Endometrium (tissue), 2 donors: ENCODE measurements around the gene RHO.
"Not testable (repeated sequence)": the region's sequence is repeated elsewhere in the genome, so short reads cannot be mapped to it uniquely, and the experiment has no call there.

Experiments used
- FAIRE-seq: peaks from 2 replicates; lab custom pipeline; 2012; peaks lifted over from hg19 to GRCh38; lab: Jason Lieb, UNC
- donor health status: control.
- donor health status: control.

The RHO gene

DNA sequence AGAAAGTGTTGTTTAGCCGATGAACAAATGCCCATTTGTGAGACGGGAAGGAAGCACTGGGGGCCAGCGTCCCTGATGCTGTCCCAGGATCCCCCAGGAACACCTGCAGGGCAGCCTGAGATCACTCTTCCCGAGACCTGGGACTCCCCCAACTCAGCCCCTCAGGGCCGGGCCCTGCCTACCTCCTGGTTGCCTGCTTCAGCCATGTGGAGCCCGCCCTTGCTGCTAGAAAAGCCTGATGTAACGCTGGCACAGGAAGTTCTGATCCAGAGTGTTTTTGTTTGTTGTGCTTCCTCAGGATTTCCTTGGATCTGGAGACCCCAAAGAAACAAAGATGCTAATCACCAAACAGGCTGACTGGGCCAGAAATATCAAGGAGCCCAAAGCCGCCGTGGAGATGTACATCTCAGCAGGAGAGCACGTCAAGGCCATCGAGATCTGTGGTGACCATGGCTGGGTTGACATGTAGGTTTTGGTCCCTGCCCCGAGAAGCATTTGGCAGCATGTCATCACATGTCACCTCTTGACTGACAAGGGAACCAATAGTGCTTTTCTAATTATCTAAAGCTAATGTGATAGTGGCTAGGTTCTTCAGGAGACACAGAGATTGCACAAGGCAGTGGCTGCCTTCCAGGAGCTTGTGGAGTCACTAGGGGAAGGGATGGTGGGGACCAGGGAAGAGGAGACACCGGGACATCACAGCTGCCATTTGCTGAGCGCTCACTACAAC is 28.7 kb upstream of the RHO start:
- not testable (repeated sequence) for FAIRE-seq

- FAIRE-seq: no peak
Measured at GRCh38 chr3:129500334-129500658, 28.1 kb upstream of the RHO start.

- FAIRE-seq: no peak
Measured at GRCh38 chr3:129501630-129502029, 26.8 kb upstream of the RHO start.

DNA sequence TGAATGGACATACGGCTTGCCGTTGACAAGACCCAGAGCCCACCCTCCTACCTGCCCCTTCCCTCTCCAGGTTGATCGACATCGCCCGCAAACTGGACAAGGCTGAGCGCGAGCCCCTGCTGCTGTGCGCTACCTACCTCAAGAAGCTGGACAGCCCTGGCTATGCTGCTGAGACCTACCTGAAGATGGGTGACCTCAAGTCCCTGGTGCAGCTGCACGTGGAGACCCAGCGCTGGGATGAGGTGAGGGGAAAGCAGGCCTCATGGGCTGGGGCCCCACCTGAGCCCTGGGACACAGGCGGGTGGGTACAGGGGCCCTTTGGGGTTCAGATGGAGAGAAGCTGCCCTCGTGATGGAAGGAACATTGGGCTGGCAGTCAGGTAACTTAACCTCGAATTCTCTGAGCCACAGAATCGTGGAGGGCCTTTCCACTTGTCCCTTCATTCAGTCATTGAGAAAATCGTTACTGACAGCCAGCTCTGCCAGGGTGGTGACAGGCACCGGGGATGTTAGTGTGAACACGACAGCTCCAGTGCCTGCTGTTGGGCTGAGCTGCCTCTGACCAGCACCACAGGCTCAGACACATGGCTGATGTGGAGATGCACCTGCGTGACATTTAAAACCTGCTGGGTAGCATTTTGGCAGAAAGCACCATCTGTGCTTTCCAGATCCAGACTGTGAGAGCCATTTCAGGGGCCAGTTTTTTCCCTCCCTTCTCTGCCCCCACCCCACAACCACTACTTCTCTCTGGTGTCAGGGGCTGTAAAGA is 25.6 kb upstream of the RHO start:
- FAIRE-seq: no peak

DNA sequence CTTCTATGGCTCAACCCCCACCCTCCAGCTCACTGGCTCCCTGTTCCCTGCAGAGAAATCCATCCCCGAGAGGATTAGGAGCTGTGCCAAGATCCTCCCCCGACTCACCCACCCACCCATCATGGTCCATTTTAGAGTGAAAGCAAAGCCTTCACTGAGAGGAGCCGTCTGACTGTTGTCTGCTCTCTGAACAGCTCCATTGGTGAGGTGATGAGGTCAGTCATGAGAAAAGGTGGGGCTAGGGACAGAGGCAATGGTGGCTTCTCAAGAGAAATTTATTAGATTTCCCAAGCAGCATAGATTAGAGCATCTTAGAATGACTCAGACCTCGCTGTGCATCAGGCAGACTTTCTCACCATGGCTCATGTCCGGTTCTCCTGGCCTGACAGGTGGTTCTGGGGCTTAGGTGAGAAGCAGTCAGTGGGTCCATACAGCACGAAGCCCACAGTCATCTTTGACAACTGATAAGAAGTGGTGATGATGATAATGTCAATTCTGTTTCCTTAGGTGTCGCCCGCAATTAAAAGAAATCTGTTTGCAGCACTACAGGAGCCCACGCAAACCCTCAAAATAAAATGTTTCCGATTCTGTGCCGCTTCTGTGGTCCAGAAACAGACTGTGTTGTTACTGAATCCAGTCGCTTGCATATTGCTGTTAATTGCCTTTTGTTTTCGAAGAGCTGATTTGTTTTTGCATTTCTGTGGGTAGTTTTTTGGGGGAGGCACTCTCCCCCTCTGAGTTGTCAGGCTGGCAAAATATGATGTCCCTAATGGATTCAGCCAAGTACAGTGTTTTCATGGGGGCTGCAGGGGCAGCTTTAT is 24.8 kb upstream of the RHO start:
- no peak for FAIRE-seq

DNA sequence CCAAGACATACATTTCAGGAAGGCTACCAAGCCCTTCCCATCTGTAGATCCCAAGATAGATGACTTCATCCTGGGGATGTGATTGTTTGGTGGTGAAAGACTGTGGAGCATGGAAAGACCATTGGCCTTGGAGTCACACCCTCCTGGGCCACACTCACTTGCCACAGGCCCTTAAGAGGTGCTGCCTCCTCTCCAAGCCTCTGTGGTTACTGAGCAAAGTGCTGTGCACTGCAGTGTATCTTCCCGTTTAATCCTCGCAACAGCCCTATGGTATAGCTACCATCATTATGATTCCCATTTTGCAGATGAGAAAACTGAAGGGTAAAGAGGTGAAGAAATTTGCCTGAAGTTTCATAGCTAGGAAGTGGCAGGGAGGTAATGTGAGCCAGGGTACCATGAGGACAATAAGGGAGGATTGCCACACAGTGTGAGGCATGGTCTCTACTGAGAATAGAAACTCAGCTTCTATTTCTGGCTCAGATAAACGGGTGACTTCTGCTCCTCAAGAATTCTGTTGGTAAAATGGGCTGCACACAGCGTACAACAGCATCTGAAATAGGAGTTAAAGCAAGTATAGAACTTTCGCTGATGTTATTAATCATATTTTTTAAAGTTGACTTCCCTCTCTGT is 23.9 kb upstream of the RHO start:
- FAIRE-seq: no peak

DNA sequence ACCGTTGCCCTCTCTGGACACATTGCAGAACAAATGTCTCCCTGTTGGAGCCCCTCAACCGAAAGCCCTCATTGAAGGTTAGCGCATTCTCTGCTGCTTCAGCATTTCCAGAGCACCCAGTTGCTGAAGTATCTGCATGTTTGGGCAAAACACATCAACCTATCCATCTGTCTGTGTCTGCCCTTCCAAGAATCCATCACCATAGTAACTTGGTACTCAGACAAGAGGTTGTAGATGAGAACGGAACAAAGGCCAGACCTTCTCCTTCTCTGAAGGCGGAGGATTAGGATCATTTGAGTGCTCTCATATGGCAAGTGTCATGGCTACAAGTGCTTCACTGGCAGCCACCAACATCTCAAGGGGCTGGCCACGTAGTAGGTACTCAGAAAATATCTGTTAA is 23.1 kb upstream of the RHO start:
- no peak for FAIRE-seq

- no peak for FAIRE-seq
Measured at GRCh38 chr3:129506231-129506742, 22.2 kb upstream of the RHO start.

DNA sequence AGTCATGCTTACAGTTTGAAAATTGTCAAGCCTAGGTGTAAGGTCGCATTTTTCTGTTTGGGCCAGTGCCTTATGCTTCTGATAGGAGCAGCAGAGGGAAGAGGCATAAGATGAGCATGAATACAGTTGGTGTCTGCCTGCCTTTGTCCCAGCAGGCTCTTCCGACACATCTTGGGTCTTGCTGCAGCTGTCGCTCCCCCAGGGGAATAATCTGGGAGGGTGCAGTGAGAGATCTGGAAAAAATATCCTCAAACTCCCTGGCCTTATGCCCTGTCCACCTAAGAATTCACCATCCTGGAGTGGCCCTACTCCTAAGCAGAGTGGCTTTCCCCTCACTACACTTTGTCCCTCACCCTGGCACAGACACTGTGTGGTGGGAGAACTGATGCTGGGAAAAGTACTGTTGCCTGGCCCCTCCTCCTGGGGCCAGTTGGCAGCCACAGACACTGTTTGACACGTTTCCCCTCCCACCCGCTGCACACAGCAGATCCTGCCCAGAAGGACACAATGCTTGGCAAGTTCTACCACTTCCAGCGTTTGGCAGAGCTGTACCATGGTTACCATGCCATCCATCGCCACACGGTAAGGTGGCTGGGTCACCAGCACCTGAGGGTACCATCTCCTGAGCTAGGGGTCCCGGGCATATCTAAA is 21.1 kb upstream of the RHO start:
- no peak for FAIRE-seq

DNA sequence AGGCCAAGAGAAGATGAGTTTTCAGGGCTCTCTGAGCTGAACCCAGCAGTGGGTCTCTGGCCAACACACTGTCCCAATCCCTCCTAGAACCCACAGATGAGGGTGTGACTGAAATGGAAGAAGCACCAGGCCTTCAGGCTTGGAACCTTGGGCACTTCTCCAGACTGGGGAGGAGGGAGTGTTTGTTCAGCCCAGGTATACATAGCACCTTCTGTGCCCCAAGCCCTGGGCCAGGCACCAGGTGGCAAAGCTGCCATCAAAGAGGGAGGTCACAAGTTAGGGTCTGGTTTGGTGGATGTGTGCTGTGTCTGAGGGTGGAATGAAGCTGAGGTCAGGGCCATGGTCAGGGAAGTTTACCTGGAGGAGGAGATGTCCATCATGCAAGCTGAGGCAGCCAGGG is 15.8 kb upstream of the RHO start:
- FAIRE-seq: no peak

DNA sequence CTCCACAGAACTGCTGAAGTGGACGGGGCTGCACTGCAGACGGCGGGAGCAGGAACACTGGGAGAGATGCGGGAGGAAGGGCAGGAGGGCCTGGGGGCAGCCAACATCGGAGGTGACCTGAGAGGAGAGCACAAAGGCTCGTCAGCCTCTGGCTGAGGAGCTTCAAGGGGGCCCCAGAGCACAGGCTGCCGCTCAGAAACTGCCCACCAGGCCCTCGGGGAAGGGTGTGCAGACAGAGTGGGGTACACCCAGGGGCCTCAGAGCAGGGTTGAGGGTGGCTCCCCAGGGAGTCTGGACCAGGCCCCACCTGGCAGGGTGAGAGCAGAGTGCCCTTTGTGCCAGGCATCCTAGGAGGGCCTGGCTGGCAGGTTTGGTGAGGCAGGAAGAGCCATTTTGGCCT is 14.7 kb upstream of the RHO start:
- no peak for FAIRE-seq

- no peak for FAIRE-seq
Measured at GRCh38 chr3:129514110-129514509, 14.3 kb upstream of the RHO start.

GRCh38 chr3:129514563-129514962 is 13.9 kb upstream of the RHO start:
- FAIRE-seq: no peak

DNA sequence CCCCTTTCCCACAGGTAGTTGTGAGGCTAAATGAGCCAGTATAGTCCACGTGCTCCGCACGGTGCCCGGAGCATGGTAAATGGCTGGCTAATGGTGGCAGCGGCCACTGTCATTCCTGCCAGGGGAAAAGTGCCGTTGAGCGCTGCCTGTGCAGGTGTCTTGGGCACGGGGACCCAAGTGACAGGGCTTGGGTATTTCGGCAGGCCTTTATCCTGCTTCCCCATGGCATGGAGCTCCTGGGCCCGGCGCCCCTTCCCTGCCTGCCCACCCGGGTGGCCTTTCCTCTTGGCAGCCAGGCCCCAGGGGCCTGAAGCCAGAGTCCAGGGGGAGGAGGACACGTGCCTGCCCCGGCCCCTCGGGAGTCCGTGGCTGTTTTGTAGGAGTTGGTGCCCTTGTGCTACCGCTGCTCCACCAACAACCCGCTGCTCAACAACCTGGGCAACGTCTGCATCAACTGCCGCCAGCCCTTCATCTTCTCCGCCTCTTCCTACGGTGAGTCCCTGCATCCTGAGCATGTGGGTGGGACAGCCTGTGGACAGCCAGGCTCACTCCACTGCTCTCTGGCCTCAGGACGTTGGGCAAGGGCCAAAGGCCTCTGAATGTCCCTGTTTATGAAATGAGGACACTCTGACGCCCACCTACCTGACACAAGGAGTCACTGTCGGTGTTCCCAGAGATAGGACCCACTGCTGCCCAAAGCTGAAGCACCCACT is 13.2 kb upstream of the RHO start:
- not testable (repeated sequence) for FAIRE-seq

DNA sequence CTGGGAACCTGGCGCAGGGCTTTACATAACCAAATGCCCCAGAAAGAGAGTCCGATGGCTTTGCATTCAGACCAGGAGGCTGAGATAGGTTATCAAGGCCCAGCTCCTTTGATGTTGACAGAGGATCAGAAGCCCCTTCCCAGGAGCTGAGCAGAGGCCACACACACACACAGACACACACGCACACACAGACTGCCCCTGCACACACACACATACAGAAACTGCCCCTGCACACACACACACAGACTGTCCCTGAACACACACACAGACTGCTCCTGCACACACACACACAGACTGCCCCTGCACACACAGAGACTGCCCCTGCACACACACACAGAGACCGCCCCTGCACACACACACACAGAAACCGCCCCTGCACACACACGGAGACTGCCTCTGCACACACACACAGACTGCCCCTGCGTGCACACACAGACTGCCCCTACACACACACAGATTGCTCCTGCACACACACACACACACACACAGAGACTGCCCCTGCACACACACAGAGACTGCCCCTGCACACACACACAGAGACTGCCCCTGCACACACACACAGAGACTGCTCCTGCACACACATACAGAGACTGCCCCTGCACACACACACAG is 12.5 kb upstream of the RHO start:
- FAIRE-seq: not testable (repeated sequence)

DNA sequence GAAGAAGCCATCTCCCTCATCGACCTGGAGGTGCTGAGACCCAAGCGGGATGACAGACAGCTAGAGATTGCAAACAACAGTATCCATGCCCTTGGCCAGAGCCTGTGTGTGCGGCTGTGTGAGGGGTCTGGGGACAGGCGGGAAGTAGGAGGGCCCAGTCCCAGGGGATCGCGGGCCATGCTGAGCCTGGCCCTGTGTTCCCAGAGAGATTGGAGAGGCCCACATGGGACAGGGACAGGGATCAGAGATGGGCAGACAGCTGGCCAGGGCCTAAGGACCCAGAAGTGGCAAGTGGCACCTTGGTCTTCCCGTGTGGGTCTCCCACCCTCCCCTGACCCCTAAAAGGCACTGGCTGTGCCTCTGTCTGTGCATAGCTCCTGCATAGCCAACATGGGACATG is 10.9 kb upstream of the RHO start:
- no peak for FAIRE-seq

DNA sequence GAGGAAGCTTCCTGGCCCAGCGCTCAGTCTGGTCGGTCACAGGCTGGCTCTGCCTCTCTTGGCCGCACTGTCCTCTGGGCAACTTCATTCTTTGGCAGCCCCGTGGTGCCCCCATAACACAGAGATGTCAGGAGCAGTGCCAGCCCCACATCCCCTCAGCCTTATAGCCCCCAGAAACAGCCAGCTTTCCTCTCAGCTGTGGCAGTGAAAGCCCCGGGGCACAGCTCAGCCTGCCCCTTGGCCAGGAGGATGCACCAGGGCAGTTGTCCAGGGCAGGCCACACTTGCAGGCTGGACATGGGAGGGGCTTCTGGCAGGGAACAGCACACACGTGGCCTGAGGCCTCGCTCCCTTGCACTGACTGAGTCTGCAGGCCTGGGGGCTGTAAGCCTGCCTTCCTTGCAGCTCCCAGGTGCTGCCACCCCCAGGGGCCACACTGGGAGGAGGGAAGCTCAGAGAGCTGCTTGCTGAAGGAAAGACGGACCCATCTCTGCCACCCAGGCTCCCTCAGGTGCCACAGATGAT is 10.3 kb upstream of the RHO start:
- no peak for FAIRE-seq

GRCh38 chr3:129518581-129518980 is 9.9 kb upstream of the RHO start:
- FAIRE-seq: no peak

DNA sequence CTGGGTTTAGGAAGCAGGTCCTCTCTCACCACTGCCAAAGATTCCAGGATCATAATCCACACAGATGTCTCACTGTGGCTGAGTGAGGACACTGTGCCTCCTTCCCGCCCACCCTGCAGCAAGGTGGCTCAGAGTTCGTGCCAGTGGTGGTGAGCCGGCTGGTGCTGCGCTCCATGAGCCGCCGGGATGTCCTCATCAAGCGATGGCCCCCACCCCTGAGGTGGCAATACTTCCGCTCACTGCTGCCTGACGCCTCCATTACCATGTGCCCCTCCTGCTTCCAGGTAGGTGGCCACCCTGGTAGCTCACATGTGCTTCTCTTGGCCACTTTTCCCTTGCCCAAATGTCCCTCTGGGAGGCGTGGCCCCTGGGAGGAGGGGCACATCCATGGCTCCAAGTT is 9.0 kb upstream of the RHO start:
- no peak for FAIRE-seq

DNA sequence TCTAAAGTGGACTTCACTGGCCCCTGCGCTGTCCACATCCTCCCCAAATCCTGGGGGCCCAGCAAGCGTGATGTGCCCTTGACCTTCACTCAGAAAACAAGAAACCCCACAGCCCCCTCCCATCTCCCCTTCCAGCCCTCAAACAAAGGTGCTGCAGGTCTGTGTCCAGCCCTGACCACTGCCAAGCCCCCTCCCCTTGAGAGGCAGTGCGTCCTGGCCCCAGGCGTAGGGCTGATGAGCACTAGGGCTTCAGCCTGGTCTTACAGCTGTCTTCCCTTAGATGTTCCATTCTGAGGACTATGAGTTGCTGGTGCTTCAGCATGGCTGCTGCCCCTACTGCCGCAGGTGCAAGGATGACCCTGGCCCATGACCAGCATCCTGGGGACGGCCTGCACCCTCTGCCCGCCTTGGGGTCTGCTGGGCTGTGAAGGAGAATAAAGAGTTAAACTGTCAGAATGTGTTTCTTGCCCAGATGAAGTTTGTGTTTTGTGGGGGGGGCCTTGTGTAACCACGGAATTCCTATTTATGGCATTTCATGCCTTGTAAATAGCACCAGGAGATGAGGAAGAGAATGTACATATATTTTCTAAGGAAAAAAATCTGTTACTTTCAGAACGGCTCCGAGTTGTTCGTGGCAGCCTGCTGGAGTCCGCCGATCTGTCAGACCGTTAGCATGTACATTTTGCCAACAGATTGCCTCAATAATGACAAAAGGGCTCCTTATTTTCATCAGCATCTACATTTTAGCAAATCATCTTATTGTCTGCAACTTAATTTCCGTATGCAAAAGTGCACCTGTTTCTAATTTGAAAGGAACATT is 8.3 kb upstream of the RHO start:
- no peak for FAIRE-seq
